ENCODE results near the gene WDR41.

DNA sequence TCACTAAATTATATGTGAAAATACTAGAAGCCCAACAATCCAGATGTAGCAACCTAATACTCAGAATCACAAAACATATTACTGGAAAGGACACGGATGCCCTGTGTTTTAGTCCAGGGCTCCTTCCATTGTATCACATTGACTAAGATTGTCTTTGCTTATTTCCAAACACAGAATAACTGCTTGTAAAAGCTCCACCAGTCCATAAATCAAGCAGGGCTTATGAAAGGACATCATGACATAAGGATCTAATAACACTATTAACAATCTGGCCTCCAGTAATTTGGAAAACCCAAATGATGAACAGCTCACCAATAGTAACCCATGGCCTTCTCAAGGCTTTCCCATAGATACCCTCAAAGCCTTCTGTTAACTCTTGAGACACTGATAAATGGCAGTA is 39.8 kb downstream of the WDR41 start:
- no peak for TF ChIP-seq POLR2A (IDR thresholded peaks at IDR 0.05)
- TF ChIP-seq, protein P1, sequence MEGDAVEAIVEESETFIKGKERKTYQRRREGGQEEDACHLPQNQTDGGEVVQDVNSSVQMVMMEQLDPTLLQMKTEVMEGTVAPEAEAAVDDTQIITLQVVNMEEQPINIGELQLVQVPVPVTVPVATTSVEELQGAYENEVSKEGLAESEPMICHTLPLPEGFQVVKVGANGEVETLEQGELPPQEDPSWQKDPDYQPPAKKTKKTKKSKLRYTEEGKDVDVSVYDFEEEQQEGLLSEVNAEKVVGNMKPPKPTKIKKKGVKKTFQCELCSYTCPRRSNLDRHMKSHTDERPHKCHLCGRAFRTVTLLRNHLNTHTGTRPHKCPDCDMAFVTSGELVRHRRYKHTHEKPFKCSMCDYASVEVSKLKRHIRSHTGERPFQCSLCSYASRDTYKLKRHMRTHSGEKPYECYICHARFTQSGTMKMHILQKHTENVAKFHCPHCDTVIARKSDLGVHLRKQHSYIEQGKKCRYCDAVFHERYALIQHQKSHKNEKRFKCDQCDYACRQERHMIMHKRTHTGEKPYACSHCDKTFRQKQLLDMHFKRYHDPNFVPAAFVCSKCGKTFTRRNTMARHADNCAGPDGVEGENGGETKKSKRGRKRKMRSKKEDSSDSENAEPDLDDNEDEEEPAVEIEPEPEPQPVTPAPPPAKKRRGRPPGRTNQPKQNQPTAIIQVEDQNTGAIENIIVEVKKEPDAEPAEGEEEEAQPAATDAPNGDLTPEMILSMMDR (IDR thresholded peaks at IDR 0.05), result no peak
